ENCODE results near the gene TCEANC2. TPM values are rescaled to one million over a fixed set of nuclear protein-coding genes. Genes with fewer than 3 reads are reported as not detected.
A peak's percentile ranks its signal among the peaks of the same experiment; 100 is the strongest.

Gene TCEANC2
- total and polyA plus RNA-seq, 2 experiments from 2014 or later, result 6.0 to 6.3 TPM

GRCh38 chr1:54152696-54153095, 99.3 kb downstream of the TCEANC2 start, which contains the start of gene CDCP2:
Gene CDCP2 (minus strand): TSS chr1:54153000. CDS start chr1:54152922, 78 bp downstream.
- Histone ChIP-seq H3K27me3 (ENCODE audit: insufficient read depth) (no peaks in the 10 kb centered on the region), H3K9me2 (ENCODE audit: insufficient read depth) (no peaks in the 10 kb centered on the region), H2AFZ (peak within 1 kb of the TSS; percentile 61), H3F3A (replicated peaks; ENCODE audit: low read depth) (no peaks in the 10 kb centered on the region), H3K79me2 (replicated peaks; ENCODE audit: insufficient read depth) (no peaks in the 10 kb centered on the region), H3K4me3 (no peak within 1 kb of the TSS), H4K20me1 (replicated peaks; ENCODE audit: insufficient read depth) (no peaks in the 10 kb centered on the region; the same call in 1 of the 2 replicates), H3K4me2 (no peak within 1 kb of the TSS), H3K36me3 (ENCODE audit: insufficient read depth) (no peaks in the 10 kb centered on the region), H3K4me1 (ENCODE audit: insufficient read depth) (no peaks in the 10 kb centered on the region; the same call in 1 of the 2 replicates), H3K27ac (ENCODE audit: low read depth) (no peak within 1 kb of the TSS)
- Mint-ChIP-seq H3K4me1 (peaks cover 13% of the 10 kb centered on the region; the same call in 2 of the 3 replicates), H3K36me3 (ENCODE audit: low read depth) (no peaks in the 10 kb centered on the region), H3K27ac (peak within 1 kb of the TSS; percentile 57; the same call in 1 of the 2 replicates), H3K9me3 (no peaks in the 10 kb centered on the region), H3K4me3 (no peak within 1 kb of the TSS), H3K27me3 (ENCODE audit: insufficient read depth, low read depth, poor library complexity) (peaks cover 10% of the 10 kb centered on the region)
- no peak for TF ChIP-seq JUNB (IDR thresholded peaks at IDR 0.05; ENCODE audit: unreplicated experiment)
- no peak for TF ChIP-seq STAT1 (IDR thresholded peaks at IDR 0.05; ENCODE audit: unreplicated experiment)
- TF ChIP-seq ZNF331 (CRISPR knock-in tag; IDR thresholded peaks at IDR 0.05; ENCODE audit: low read depth), result no peak
- no peak for TF ChIP-seq CREB1 (CRISPR knock-in tag; IDR thresholded peaks at IDR 0.05; ENCODE audit: low read depth)
- TF ChIP-seq EZH2 (IDR thresholded peaks at IDR 0.05; ENCODE audit: low read depth, unreplicated experiment), result no peak
- TF ChIP-seq NANOG (IDR thresholded peaks at IDR 0.05; ENCODE audit: borderline replicate concordance), result no peak
- TF ChIP-seq CTCF (conservative IDR thresholded peaks at IDR 0.05; ENCODE audit: low read depth in 2 of 2), result no peak
- no peak for TF ChIP-seq ZNF114 (CRISPR knock-in tag; IDR thresholded peaks at IDR 0.05)
- TF ChIP-seq EZH2phosphoT487 (IDR thresholded peaks at IDR 0.05; ENCODE audit: unreplicated experiment), result no peak
- TF ChIP-seq, protein P1, sequence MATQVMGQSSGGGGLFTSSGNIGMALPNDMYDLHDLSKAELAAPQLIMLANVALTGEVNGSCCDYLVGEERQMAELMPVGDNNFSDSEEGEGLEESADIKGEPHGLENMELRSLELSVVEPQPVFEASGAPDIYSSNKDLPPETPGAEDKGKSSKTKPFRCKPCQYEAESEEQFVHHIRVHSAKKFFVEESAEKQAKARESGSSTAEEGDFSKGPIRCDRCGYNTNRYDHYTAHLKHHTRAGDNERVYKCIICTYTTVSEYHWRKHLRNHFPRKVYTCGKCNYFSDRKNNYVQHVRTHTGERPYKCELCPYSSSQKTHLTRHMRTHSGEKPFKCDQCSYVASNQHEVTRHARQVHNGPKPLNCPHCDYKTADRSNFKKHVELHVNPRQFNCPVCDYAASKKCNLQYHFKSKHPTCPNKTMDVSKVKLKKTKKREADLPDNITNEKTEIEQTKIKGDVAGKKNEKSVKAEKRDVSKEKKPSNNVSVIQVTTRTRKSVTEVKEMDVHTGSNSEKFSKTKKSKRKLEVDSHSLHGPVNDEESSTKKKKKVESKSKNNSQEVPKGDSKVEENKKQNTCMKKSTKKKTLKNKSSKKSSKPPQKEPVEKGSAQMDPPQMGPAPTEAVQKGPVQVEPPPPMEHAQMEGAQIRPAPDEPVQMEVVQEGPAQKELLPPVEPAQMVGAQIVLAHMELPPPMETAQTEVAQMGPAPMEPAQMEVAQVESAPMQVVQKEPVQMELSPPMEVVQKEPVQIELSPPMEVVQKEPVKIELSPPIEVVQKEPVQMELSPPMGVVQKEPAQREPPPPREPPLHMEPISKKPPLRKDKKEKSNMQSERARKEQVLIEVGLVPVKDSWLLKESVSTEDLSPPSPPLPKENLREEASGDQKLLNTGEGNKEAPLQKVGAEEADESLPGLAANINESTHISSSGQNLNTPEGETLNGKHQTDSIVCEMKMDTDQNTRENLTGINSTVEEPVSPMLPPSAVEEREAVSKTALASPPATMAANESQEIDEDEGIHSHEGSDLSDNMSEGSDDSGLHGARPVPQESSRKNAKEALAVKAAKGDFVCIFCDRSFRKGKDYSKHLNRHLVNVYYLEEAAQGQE (IDR thresholded peaks at IDR 0.05; ENCODE audit: unreplicated experiment), result no peak
- no peak for TF ChIP-seq ZNF462 (CRISPR knock-in tag; IDR thresholded peaks at IDR 0.05)
- TF ChIP-seq, protein P2, sequence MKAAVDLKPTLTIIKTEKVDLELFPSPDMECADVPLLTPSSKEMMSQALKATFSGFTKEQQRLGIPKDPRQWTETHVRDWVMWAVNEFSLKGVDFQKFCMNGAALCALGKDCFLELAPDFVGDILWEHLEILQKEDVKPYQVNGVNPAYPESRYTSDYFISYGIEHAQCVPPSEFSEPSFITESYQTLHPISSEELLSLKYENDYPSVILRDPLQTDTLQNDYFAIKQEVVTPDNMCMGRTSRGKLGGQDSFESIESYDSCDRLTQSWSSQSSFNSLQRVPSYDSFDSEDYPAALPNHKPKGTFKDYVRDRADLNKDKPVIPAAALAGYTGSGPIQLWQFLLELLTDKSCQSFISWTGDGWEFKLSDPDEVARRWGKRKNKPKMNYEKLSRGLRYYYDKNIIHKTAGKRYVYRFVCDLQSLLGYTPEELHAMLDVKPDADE (IDR thresholded peaks at IDR 0.05), result no peak
- TF ChIP-seq POLR2AphosphoS5 (IDR thresholded peaks at IDR 0.05; ENCODE audit: low read depth), result no peak
- no peak for ATAC-seq
- DNase-seq (ENCODE audit: low spot score), result no peak
